ENCODE measurements around the gene NINJ2.

DNA sequence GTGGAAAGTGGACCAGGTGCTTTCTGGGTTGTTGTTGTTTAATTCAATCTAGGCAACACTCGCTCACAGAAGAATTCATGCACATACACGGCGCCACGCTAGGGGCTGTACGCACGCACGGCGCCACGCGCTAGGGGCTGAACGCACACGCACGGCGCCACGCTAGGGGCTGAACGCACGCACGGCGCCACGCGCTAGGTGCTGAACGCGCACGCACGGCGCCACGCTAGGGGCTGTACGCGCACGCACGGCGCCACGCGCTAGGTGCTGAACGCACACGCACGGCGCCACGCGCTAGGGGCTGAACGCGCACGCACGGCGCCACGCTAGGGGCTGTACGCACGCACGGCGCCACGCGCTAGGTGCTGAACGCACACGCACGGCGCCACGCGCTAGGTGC is 54.3 kb downstream of the NINJ2 start:
- TF ChIP-seq EZH2phosphoT487 (IDR thresholded peaks at IDR 0.05; ENCODE audit: insufficient read depth, low read depth) (no peak), EZH2 (IDR thresholded peaks at IDR 0.05; ENCODE audit: insufficient read depth, poor library complexity, severe bottlenecking) (no peak)

Data from GM23248 (cell line).